Endothelial cell of umbilical vein (primary cell): ENCODE measurements around the gene RUNX2. TPM values are rescaled to one million over a fixed set of nuclear protein-coding genes. Genes with fewer than 3 reads are reported as not detected.

ENCODE experiments used
- BruUV-seq: library from RNA; stranded (reverse); fragments of 400-500 nt; replicated peaks from 2 replicates; lab custom pipeline; 2021; lab: Mats Ljungman, UMichigan
- CTCF ChIA-PET: fragments of 300-600, 350-600 bp; sonication (Branson Sonifier 250); formaldehyde crosslinking; loops from one replicate; lab custom pipeline; 2021; ENCODE audit warnings: antibody characterized with exemption, inconsistent platforms; lab: Charles Lee
- POLR2A ChIA-PET: fragments of 300-600, 350-600 bp; sonication (Branson Sonifier 250); formaldehyde crosslinking; loops from one replicate; lab custom pipeline; 2021; ENCODE audit warnings: antibody characterized with exemption, inconsistent platforms; lab: Charles Lee
- DNase-seq: peaks from one replicate; pipeline ENCODE4 v3.0.0-alpha.2; 2011; ENCODE audit warnings: low read depth, low spot score
- FAIRE-seq: peaks from 2 replicates; lab custom pipeline; 2011; peaks lifted over from hg19 to GRCh38; lab: Jason Lieb, UNC
- H2AFZ ChIP-seq: 2 replicates; pipeline ENCODE4 v1.6.0; 2012; ENCODE audit warnings: low read depth, low read length, control low read depth, inconsistent platforms
- H3K27ac ChIP-seq: 2 replicates; pipeline ENCODE4 v1.5.1; 2011; ENCODE audit warnings: low read depth, mild to moderate bottlenecking, control low read depth, low read length, moderate library complexity; ENCODE audit not compliant: insufficient read depth
- H3K27me3 ChIP-seq, 2 experiments: 2 replicates each; pipeline versions ENCODE4 v1.6.0 to v1.6.1; 2011; ENCODE audit warnings: low read length in 2 of 2, mixed read lengths in 1 of 2; ENCODE audit not compliant: control insufficient read depth in 2 of 2, insufficient read depth in 2 of 2
- H3K36me3 ChIP-seq, 2 experiments: 2 replicates in 1 of 2; 3 replicates in 1 of 2; pipeline ENCODE4 v1.5.1; 2011; ENCODE audit warnings: low read length in 2 of 2, mild to moderate bottlenecking in 1 of 2, moderate library complexity in 1 of 2; ENCODE audit not compliant: control insufficient read depth in 2 of 2, insufficient read depth in 2 of 2; ENCODE audit errors: extremely low read depth in 1 of 2
- H3K4me1 ChIP-seq: 3 replicates; pipeline ENCODE4 v1.5.1; 2011; ENCODE audit warnings: mild to moderate bottlenecking, low read length; ENCODE audit not compliant: control insufficient read depth, insufficient read depth; ENCODE audit errors: extremely low read depth
- H3K4me2 ChIP-seq: 2 replicates; pipeline ENCODE4 v1.6.1; 2011; ENCODE audit warnings: low read length, control low read depth, mixed read lengths; ENCODE audit not compliant: insufficient read depth
- H3K4me3 ChIP-seq, 3 experiments: fragments of 200-600 bp in 1 of 3; sonication (generic), shearing (Covaris generic) in 1 of 3; replicated peaks in 1 of 3; 2 replicates each; pipeline ENCODE4 v1.5.1; 2011 to 2016; ENCODE audit warnings: control low read depth in 3 of 3, low read length in 3 of 3, mild to moderate bottlenecking in 2 of 3, inconsistent platforms in 1 of 3, low read depth in 1 of 3, moderate library complexity in 1 of 3; ENCODE audit not compliant: insufficient read depth in 1 of 3
- H3K79me2 ChIP-seq: 2 replicates; pipeline ENCODE4 v1.6.0; 2012; ENCODE audit warnings: low read length, inconsistent platforms; ENCODE audit not compliant: control insufficient read depth, insufficient read depth
- H3K9ac ChIP-seq: replicated peaks from 2 replicates; pipeline ENCODE3; 2011; ENCODE audit warnings: low read length, control low read depth; ENCODE audit not compliant: insufficient read depth; ENCODE audit errors: extremely low read depth
- H3K9me1 ChIP-seq: replicated peaks from 3 replicates; pipeline ENCODE4 v1.6.0; 2011; ENCODE audit warnings: mild to moderate bottlenecking, low read length; ENCODE audit not compliant: control insufficient read depth, insufficient read depth; ENCODE audit errors: extremely low read depth
- H3K9me3 ChIP-seq: replicated peaks from 2 replicates; pipeline ENCODE4 v1.5.1; 2012; ENCODE audit warnings: low read length, inconsistent platforms; ENCODE audit not compliant: control insufficient read depth, insufficient read depth
- H4K20me1 ChIP-seq: replicated peaks from 2 replicates; pipeline ENCODE3; 2011; ENCODE audit warnings: mild to moderate bottlenecking, low read length; ENCODE audit not compliant: control insufficient read depth, insufficient read depth; ENCODE audit errors: extremely low read depth
- CTCF ChIP-seq, 2 donors: IDR thresholded peaks; 1 replicate in 1 of 2; 2 replicates in 1 of 2; pipeline ENCODE4 v1.5.1; 2011; ENCODE audit warnings: low read length in 2 of 2, mild to moderate bottlenecking in 2 of 2, moderate library complexity in 2 of 2, control low read depth in 1 of 2, inconsistent platforms in 1 of 2, low read depth in 1 of 2; ENCODE audit not compliant: insufficient read depth in 1 of 2; ENCODE audit errors: extremely low read depth in 1 of 2
- FOS ChIP-seq: IDR thresholded peaks from 2 replicates; pipeline ENCODE4 v1.6.1; 2011; ENCODE audit warnings: mild to moderate bottlenecking, low read length, moderate library complexity, borderline replicate concordance; ENCODE audit not compliant: insufficient read depth
- GATA2 ChIP-seq: IDR thresholded peaks from 2 replicates; pipeline ENCODE4 v1.7.0; 2011; ENCODE audit warnings: low read depth, mild to moderate bottlenecking, moderate library complexity, mixed read lengths, low read length; ENCODE audit not compliant: insufficient read length, insufficient read depth
- JUN ChIP-seq: IDR thresholded peaks from 2 replicates; pipeline ENCODE4 v1.6.1; 2011; ENCODE audit warnings: borderline replicate concordance, low read depth; ENCODE audit not compliant: insufficient read length, insufficient read depth
- MYC ChIP-seq: IDR thresholded peaks from one replicate; pipeline ENCODE4 v1.6.1; 2011; ENCODE audit warnings: mild to moderate bottlenecking, low read depth, low read length
- POLR2AphosphoS5 ChIP-seq: IDR thresholded peaks from 2 replicates; pipeline ENCODE4 v1.6.1; 2012; ENCODE audit warnings: low read depth, mild to moderate bottlenecking, control low read depth, low read length, moderate library complexity; ENCODE audit not compliant: insufficient read depth
- dilution Hi-C: fragments of 300-500 bp; cut with MboI; formaldehyde crosslinking; loops from one replicate; pipeline ENCODE4 v1.15.0; 2019; ENCODE audit warnings: low sequenced_read_pairs; ENCODE audit not compliant: extremely low pct_ligation_motif_present
- intact Hi-C: fragments of 100-400 bp; cut with micrococcal nuclease; formaldehyde crosslinking; loops from one replicate; pipeline ENCODE4 v1.10.0; 2022
- polyA plus RNA-seq, 4 experiments: library from polyadenylated mRNA; depleted of rRNA in 3 of 4; stranded (reverse) in 3 of 4; unstranded in 1 of 4; fragments of >200 nt; gene quantifications; 2 replicates each; pipeline versions ENCODE4 v1.2.1 to v1.2.3, GENCODE V29; 2011 to 2012; ENCODE audit warnings: missing spikeins in 1 of 4
- total RNA-seq: library from RNA; stranded (reverse); gene quantifications from 2 replicates; pipeline ENCODE4 v1.2.3, GENCODE V29; 2021
- TF ChIP-seq, protein P1 (sequence below): IDR thresholded peaks from 2 replicates; pipeline ENCODE4 v1.6.1; 2011; ENCODE audit not compliant: insufficient read depth, insufficient read length

Gene RUNX2
- total and polyA plus RNA-seq, 2 donors (not counting 3 experiments of a cell fraction or from before 2014, with no cell fraction given), result 0.06 TPM; not detected in 1

GRCh38 chr6:45655745-45656476 is 327.8 kb downstream of the RUNX2 start:
- H3K79me2 ChIP-seq, result no peaks in the 10 kb centered on the region
- FAIRE-seq (peak; percentile 87), DNase-seq (peak; percentile 51)
- H3K9me1 ChIP-seq, result no peaks in the 10 kb centered on the region
- no peaks in the 10 kb centered on the region for H3K9me3 ChIP-seq
- peaks cover 38% of the 10 kb centered on the region for H3K4me1 ChIP-seq
- no peaks in the 10 kb centered on the region for H4K20me1 ChIP-seq
- dilution Hi-C loops, result no loop called here
- no peaks in the 10 kb centered on the region for H3K36me3 ChIP-seq
- TF ChIP-seq, protein P1, sequence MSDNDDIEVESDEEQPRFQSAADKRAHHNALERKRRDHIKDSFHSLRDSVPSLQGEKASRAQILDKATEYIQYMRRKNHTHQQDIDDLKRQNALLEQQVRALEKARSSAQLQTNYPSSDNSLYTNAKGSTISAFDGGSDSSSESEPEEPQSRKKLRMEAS, result no peak
- TF ChIP-seq CTCF (IDR thresholded peaks at IDR 0.05; ENCODE audit: extremely low read depth in 1 of 2, insufficient read depth in 1 of 2, low read depth in 1 of 2, low read length in 2 of 2) (no peak), JUN (peak; percentile 49), FOS (peak; percentile 80), MYC (no peak), GATA2 (peak; percentile 48), POLR2AphosphoS5 (peak; percentile 25)
- intact Hi-C loops, result no loop called here
- H3K27ac ChIP-seq, result peak overlapping the region; percentile 34
- peak overlapping the region; percentile 39 for H3K4me2 ChIP-seq
- H2AFZ ChIP-seq, result peak overlapping the region; percentile 73
- TSS peak; percentile 72 for BruUV-seq
- ChIA-PET POLR2A (no interaction called here), CTCF (no interaction called here)
- no peaks in the 10 kb centered on the region for H3K27me3 ChIP-seq
- H3K9ac ChIP-seq, result no peak overlapping the region
- H3K4me3 ChIP-seq, result no peak overlapping the region
